Activated T-cell treated with anti-CD3 and anti-CD28 coated beads, Interleukin-2, amount 50 U/mL, for 72 hours (primary cell): ENCODE results near the gene MYO9B. TPM values are rescaled to one million over a fixed set of nuclear protein-coding genes. Genes with fewer than 3 reads are reported as not detected.
A peak's percentile ranks its signal among the peaks of the same experiment; 100 is the strongest.
"Not testable (repeated sequence)": the region's sequence is repeated elsewhere in the genome, so short reads cannot be mapped to it uniquely, and the experiment has no call there.

Source experiments
- ATAC-seq, 2 donors: fragments of 150-1000 bp; cut with Tn5 transposase; replicated peaks in 1 of 2; 2 replicates each; pipeline ENCODE4 v1.10.0; 2021; ENCODE audit warnings: moderate library complexity in 2 of 2, mild to moderate bottlenecking in 1 of 2
- DNase-seq, 2 donors: peaks; one replicate each; pipeline ENCODE4 v3.0.0; 2021 to 2022; ENCODE audit warnings: mixed read lengths in 1 of 2
- H3K27ac Mint-ChIP-seq: one replicate; pipeline ENCODE4 v1.8.0; 2022; ENCODE audit warnings: mild to moderate bottlenecking, moderate library complexity, mixed read lengths
- H3K27me3 Mint-ChIP-seq: one replicate; pipeline ENCODE4 v1.8.0; 2022; ENCODE audit warnings: low read depth, mixed read lengths
- H3K36me3 Mint-ChIP-seq, 2 donors: one replicate each; pipeline ENCODE4 v1.8.0; 2022; ENCODE audit warnings: mixed read lengths in 2 of 2, mild to moderate bottlenecking in 1 of 2; ENCODE audit not compliant: insufficient read depth in 2 of 2
- H3K4me1 Mint-ChIP-seq: one replicate; pipeline ENCODE4 v1.8.0; 2022; ENCODE audit warnings: low read depth, mixed read lengths
- H3K4me3 Mint-ChIP-seq, 2 donors: one replicate each; pipeline ENCODE4 v1.8.0; 2022; ENCODE audit warnings: mild to moderate bottlenecking in 2 of 2, mixed read lengths in 2 of 2, moderate library complexity in 2 of 2
- H3K9me3 Mint-ChIP-seq, 2 donors: one replicate each; pipeline ENCODE4 v1.8.0; 2022; ENCODE audit warnings: mixed read lengths in 2 of 2
- total RNA-seq, 2 donors: library from RNA; stranded (reverse); gene quantifications; one replicate each; pipeline ENCODE4 v1.2.3, GENCODE V29; 2022

MYO9B gene
- total RNA-seq, 2 donors from 2014 or later, result 106 to 135 TPM

GRCh38 chr19:17180997-17181702, 105.6 kb downstream of the MYO9B start:
- no peak for ATAC-seq
- H3K4me1 Mint-ChIP-seq, result peaks cover 22% of the 10 kb centered on the region
- no peak for DNase-seq
- H3K9me3 Mint-ChIP-seq, result no peaks in the 10 kb centered on the region
- H3K36me3 Mint-ChIP-seq, result peaks cover 0 to 7% of the 10 kb centered on the region in 2 donors
- no peak overlapping the region for H3K4me3 Mint-ChIP-seq
- H3K27me3 Mint-ChIP-seq, result no peaks in the 10 kb centered on the region
- no peak overlapping the region for H3K27ac Mint-ChIP-seq

DNA sequence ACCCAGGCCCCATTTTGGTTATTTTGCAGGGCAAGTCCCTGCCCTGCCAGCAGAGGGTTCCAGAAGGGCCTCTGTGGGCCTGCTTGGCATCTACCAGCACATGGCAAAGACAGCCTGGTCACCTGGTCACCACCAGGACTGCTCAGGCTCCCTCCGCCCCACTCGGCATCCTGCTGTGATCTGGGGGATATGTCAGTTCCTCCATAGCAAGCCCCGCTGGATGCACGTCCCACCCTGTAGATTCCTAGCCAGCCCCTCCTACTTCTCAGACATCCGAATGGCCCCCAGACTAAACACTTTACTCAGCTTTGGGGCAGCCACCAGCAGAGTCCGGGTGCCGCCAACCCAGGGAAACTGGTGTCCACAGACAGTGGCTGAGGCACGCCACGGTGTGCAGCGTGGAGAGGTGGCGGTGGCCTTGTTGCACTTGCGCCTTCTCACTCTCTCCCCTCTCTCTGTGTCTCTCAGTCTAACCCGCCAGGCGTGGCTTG, 107.7 kb downstream of the MYO9B start:
- ATAC-seq (peak; percentile 28 to 31), DNase-seq (peak; percentile 13 to 25)
- no peaks in the 10 kb centered on the region for H3K9me3 Mint-ChIP-seq
- H3K27me3 Mint-ChIP-seq, result no peaks in the 10 kb centered on the region
- peak overlapping the region; percentile 90 to 97 for H3K4me3 Mint-ChIP-seq
- peaks cover 22% of the 10 kb centered on the region for H3K4me1 Mint-ChIP-seq
- H3K36me3 Mint-ChIP-seq, result peaks cover 0 to 5% of the 10 kb centered on the region in 2 donors
- H3K27ac Mint-ChIP-seq, result peak overlapping the region; percentile 99

GRCh38 chr19:17183858-17184321, 108.3 kb downstream of the MYO9B start:
- no peaks in the 10 kb centered on the region for H3K27me3 Mint-ChIP-seq
- peaks cover 0 to 5% of the 10 kb centered on the region in 2 donors for H3K36me3 Mint-ChIP-seq
- H3K27ac Mint-ChIP-seq, result peak overlapping the region; percentile 99
- H3K9me3 Mint-ChIP-seq, result no peaks in the 10 kb centered on the region
- H3K4me1 Mint-ChIP-seq, result peaks cover 22% of the 10 kb centered on the region
- peak; percentile 25 to 27 for DNase-seq
- ATAC-seq, result peak; percentile 64 to 68
- H3K4me3 Mint-ChIP-seq, result peak overlapping the region; percentile 90 to 97

DNA sequence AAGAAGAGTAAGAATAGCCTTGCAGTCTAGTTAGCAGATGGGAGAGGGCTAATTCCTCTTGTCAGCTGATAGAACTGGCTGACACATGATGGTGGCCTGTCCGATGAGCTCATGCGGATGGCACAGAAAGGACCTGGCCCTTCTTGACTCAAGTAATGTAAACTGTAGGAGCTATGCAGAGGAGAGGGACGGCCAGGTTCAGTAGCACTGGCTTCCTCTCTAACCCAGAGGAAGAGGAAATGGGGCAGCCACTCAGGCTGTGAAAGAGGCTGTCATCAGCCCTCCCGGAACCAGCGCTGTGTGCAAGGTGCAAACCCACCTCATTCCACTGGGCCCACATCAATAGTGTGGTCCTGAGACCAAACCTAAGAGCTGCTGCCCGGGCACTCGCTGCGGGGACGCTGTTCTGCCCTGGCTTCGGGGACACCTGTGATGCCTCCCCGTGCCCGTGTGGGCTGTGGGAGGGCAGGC, 108.8 kb downstream of the MYO9B start:
- peak; percentile 81 to 90 for ATAC-seq
- Mint-ChIP-seq H3K4me3 (peak overlapping the region; percentile 90 to 97), H3K27ac (peak overlapping the region; percentile 99), H3K9me3 (no peaks in the 10 kb centered on the region), H3K4me1 (peaks cover 22% of the 10 kb centered on the region), H3K36me3 (peaks cover 0 to 5% of the 10 kb centered on the region in 2 donors), H3K27me3 (no peaks in the 10 kb centered on the region)
- DNase-seq, result peak; percentile 47 to 59

DNA sequence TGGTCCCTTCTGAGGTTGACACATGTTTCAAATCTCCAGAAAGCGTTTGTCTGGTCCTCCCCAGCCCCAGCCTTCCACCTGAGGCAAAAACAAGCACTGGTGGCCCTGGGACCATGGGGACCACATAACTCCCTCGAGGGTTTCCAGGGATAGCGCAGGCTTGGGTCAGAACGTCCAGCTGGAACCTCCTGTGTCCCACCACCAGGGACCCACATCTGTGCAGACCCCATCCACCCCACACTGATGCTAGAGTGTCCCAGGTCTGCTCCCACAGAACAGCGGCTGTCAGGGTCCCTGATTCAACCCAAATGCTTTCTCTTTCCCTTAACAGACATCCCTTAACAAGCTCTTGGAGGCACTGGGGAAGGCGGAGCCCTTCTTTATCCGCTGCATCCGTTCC, 110.0 kb downstream of the MYO9B start:
- peak overlapping the region; percentile 19 for H3K27ac Mint-ChIP-seq
- no peaks in the 10 kb centered on the region for H3K27me3 Mint-ChIP-seq
- H3K4me1 Mint-ChIP-seq, result peaks cover 22% of the 10 kb centered on the region
- no peak for DNase-seq
- H3K9me3 Mint-ChIP-seq, result no peaks in the 10 kb centered on the region
- no peak for ATAC-seq
- H3K4me3 Mint-ChIP-seq, result peak overlapping the region in 1 of 2 donors; percentile 12
- peaks cover 0 to 8% of the 10 kb centered on the region in 2 donors for H3K36me3 Mint-ChIP-seq

DNA sequence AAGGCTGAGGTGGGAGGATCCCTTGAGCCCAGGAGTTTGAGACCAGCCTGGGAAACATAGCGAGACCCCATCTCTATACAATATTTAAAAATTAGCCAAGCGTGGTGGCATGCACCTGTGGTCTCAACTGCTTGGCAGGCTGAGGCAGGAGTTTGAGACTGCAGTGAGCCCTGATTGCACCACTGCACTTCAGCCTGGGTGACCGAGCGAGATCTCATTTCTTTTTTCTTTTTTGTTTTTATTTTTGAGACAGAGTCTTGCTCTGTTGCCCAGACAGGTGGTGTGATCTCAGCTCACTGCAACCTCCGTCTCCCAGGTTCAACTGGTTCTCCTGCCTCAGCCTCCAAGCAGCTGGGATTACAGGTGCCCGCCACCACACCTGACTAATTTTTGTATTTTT, 116.2 kb downstream of the MYO9B start:
- DNase-seq, H3K4me1 Mint-ChIP-seq, H3K27ac Mint-ChIP-seq, H3K4me3 Mint-ChIP-seq, H3K27me3 Mint-ChIP-seq, H3K9me3 Mint-ChIP-seq, ATAC-seq: not testable (repeated sequence)
- peaks cover 11 to 24% of the 10 kb centered on the region in 2 donors for H3K36me3 Mint-ChIP-seq

GRCh38 chr19:17192751-17193150, 117.2 kb downstream of the MYO9B start:
- no peaks in the 10 kb centered on the region for H3K27me3 Mint-ChIP-seq
- no peaks in the 10 kb centered on the region for H3K4me1 Mint-ChIP-seq
- no peaks in the 10 kb centered on the region for H3K9me3 Mint-ChIP-seq
- ATAC-seq (no peak), DNase-seq (no peak)
- peaks cover 13 to 29% of the 10 kb centered on the region in 2 donors for H3K36me3 Mint-ChIP-seq
- H3K4me3 Mint-ChIP-seq, result no peak overlapping the region
- no peak overlapping the region for H3K27ac Mint-ChIP-seq

DNA sequence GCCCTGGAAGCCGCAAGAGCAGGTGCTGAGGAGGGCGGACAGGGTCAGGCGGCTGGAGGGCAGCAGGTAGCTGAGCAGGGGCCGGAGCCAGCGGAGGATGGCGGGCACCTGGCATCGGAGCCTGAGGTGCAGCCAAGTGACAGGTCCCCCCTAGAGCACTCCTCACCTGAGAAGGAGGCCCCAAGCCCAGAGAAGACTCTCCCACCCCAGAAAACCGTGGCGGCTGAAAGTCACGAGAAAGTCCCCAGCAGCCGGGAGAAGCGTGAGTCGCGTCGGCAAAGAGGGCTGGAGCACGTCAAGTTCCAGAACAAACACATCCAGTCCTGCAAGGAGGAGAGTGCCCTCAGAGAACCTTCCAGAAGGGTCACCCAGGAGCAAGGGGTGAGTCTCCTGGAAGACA, 119.0 kb downstream of the MYO9B start:
- Mint-ChIP-seq H3K27ac (no peak overlapping the region), H3K9me3 (no peaks in the 10 kb centered on the region)
- no peak for ATAC-seq

DNA sequence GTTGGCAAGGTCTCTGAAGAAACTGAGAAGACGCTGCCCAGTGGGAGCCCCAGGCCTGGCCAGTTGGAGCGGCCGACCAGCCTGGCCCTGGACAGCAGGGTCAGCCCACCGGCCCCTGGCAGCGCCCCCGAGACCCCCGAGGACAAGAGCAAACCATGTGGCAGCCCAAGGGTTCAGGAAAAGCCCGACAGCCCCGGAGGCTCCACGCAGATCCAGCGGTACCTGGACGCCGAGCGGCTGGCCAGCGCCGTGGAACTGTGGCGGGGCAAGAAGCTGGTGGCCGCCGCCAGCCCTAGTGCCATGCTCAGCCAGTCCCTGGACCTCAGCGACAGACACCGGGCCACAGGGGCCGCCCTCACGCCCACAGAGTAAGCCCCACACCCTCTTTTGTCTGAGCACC, 119.5 kb downstream of the MYO9B start:
- H3K4me3 Mint-ChIP-seq, result no peak overlapping the region
- ATAC-seq (no peak), DNase-seq (no peak)
- no peaks in the 10 kb centered on the region for H3K4me1 Mint-ChIP-seq
- H3K27ac Mint-ChIP-seq, result no peak overlapping the region
- no peaks in the 10 kb centered on the region for H3K9me3 Mint-ChIP-seq
- no peaks in the 10 kb centered on the region for H3K27me3 Mint-ChIP-seq
- peaks cover 14 to 32% of the 10 kb centered on the region in 2 donors for H3K36me3 Mint-ChIP-seq

More for the DNA sequence above, 119.0 kb downstream of the MYO9B start:
- no peak for DNase-seq
- no peak overlapping the region for H3K4me3 Mint-ChIP-seq
- no peaks in the 10 kb centered on the region for H3K4me1 Mint-ChIP-seq
- H3K36me3 Mint-ChIP-seq, result peaks cover 13 to 33% of the 10 kb centered on the region in 2 donors
- no peaks in the 10 kb centered on the region for H3K27me3 Mint-ChIP-seq

DNA sequence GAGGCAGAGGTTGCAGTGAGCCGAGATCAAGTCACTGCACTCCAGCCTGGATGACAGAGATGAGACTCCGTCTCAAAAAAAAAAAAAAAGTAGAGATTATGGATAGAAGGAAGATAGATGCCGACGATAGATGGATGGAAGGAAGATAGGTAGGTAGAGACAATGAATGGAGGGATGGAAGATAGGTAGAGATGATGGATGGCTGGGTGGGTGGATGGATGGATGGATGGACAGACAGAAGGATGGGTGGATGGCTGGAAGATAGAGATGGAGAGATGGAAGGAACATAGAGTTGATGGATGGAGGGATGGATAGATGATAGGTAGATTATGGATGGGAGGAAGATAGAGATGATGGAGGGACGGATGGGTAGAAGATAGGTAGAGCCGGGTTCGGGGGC, 121.0 kb downstream of the MYO9B start:
- H3K27ac Mint-ChIP-seq, result no peak overlapping the region
- H3K36me3 Mint-ChIP-seq, result peaks cover 13 to 33% of the 10 kb centered on the region in 2 donors
- no peak for ATAC-seq
- no peak for DNase-seq
- no peaks in the 10 kb centered on the region for H3K9me3 Mint-ChIP-seq
- no peaks in the 10 kb centered on the region for H3K4me1 Mint-ChIP-seq
- no peak overlapping the region for H3K4me3 Mint-ChIP-seq
- H3K27me3 Mint-ChIP-seq, result no peaks in the 10 kb centered on the region

DNA sequence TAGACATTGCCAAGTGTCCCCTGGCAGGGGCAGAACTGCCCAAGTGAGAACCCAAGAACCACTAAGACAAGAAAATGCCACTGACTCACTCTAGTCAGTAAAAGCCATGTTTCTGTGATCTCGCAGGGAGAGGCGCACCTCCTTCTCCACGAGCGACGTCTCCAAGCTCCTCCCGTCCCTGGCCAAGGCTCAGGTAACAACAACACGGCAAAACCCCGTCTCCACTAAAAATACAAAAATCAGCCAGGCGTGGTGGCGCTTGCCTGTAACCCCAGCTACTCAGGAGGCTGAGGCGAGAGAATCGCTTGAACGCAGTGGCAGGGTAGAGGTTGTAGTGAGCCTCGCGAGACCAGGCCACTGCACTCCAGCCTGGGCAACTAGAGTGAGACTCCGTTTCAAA, 122.1 kb downstream of the MYO9B start:
- peaks cover 18 to 40% of the 10 kb centered on the region in 2 donors for H3K36me3 Mint-ChIP-seq
- no peaks in the 10 kb centered on the region for H3K27me3 Mint-ChIP-seq
- no peak for DNase-seq

GRCh38 chr19:17200408-17201079, 125.0 kb downstream of the MYO9B start:
- no peaks in the 10 kb centered on the region for H3K4me1 Mint-ChIP-seq
- H3K27ac Mint-ChIP-seq, result no peak overlapping the region
- DNase-seq, result no peak
- H3K9me3 Mint-ChIP-seq, result no peaks in the 10 kb centered on the region
- H3K4me3 Mint-ChIP-seq, result no peak overlapping the region
- peaks cover 14 to 32% of the 10 kb centered on the region in 2 donors for H3K36me3 Mint-ChIP-seq
- no peak for ATAC-seq
- H3K27me3 Mint-ChIP-seq, result no peaks in the 10 kb centered on the region

More for the DNA sequence above, 122.1 kb downstream of the MYO9B start:
- H3K4me1 Mint-ChIP-seq, result no peaks in the 10 kb centered on the region
- no peak overlapping the region for H3K27ac Mint-ChIP-seq
- no peaks in the 10 kb centered on the region for H3K9me3 Mint-ChIP-seq
- no peak overlapping the region for H3K4me3 Mint-ChIP-seq
- no peak for ATAC-seq

GRCh38 chr19:17202249-17202648, 126.7 kb downstream of the MYO9B start:
- peak; percentile 36 to 60 for ATAC-seq
- no peaks in the 10 kb centered on the region for H3K9me3 Mint-ChIP-seq
- H3K4me1 Mint-ChIP-seq, result no peaks in the 10 kb centered on the region
- H3K27me3 Mint-ChIP-seq, result no peaks in the 10 kb centered on the region
- H3K27ac Mint-ChIP-seq, result no peak overlapping the region
- peak; percentile 37 to 38 for DNase-seq
- H3K36me3 Mint-ChIP-seq, result peaks cover 7 to 27% of the 10 kb centered on the region in 2 donors
- H3K4me3 Mint-ChIP-seq, result no peak overlapping the region
